GM19238 (cell line): ENCODE data around the gene FANCD2OS.
A peak's percentile ranks its signal among the peaks of the same experiment; 100 is the strongest.
"Not testable (repeated sequence)": the region's sequence is repeated elsewhere in the genome, so short reads cannot be mapped to it uniquely, and the experiment has no call there.

ENCODE experiments used
- DNase-seq: peaks from one replicate; pipeline ENCODE4 v3.0.0; 2011; ENCODE audit warnings: low spot score; ENCODE audit not compliant: insufficient read length

The FANCD2OS gene, protein sequence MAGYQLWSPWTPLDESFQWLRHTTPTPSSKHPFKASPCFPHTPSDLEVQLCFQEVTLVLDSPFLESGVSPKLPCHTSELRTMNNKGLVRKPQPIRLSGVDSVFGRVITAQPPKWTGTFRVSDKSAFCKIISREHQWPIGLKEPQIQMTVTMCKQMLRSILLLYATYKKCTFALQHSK

DNA sequence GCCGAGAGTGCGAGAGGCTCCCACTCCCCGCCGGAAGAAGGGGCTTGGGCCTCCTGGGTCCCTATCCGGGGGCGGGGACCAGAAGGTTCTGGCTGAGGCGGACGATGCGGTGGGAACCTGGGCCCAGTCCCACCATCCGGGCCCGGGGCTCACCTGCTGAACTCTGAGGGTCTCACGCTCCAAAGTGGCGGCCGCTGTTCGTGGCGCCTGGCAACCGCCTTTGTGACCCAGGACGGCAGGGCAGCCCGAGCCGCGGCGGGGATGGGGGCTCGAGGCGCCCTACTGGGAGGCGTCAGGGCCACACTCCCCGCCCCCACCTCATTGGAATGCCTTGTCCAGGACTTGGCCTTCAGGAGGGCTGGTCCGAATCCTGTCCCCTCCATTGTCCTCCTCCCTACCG is at the start of gene FANCD2OS:
Gene FANCD2OS, minus strand, starts transcription at position 165 of the 400 bp plus-strand sequence. CDS start 3,481 bp downstream, outside the sequence.
- no peak for DNase-seq

DNA sequence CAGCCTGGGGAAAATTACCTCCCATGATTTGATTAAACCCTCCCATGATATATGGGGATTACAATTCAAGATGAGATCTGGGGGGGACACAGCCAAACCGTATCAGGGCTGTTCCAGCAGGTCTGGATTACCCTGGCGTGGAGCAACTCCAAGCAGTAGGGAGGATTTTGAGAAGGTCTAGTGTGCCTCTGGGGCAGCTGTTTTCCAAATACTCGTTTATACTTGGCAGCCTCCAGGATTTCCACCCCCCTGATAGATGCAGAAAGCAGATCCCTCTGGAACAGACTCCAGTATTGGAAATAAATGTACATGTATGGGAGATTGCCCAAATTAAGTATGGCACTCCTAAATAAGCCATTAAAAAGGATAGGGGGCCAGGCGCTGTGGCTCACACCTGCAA is 49.0 kb upstream of the FANCD2OS start:
- DNase-seq: no peak

DNA sequence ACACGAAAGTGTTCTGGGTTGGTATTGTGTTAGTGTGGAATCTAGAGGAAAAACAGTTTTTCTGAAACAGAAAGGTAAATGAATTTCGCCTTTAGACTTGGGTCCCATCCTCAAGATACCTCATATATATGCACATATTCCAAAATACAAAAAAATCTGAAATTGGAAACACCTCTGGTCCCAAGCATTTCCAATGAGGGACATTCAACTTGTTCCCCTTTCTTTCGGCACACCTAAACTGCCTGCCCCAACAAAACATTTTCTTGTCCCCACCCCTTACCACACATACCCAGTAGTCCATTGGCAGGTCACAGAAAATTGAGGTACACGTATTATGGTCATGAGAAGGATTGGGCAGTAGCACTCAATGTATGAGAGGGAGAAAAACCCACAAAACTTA is 47.6 kb upstream of the FANCD2OS start:
- DNase-seq: no peak

DNA sequence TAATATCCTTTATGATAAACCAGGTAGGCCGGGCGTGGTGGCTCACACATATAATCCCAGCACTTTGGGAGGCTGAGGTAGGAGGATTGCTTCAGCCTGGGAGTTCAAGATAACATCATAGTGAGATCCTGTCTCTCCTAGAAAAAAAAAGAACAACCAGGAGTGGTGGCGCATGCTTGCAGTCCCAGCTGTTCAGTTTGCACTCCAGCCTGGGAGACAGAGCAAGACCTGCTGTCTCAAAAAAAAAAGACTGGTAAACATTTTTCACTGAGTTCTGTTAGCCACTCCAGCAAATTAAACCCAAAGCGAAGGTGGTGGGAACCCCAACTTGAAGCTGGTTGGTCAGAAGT is 47.0 kb upstream of the FANCD2OS start:
- DNase-seq: no peak

DNA sequence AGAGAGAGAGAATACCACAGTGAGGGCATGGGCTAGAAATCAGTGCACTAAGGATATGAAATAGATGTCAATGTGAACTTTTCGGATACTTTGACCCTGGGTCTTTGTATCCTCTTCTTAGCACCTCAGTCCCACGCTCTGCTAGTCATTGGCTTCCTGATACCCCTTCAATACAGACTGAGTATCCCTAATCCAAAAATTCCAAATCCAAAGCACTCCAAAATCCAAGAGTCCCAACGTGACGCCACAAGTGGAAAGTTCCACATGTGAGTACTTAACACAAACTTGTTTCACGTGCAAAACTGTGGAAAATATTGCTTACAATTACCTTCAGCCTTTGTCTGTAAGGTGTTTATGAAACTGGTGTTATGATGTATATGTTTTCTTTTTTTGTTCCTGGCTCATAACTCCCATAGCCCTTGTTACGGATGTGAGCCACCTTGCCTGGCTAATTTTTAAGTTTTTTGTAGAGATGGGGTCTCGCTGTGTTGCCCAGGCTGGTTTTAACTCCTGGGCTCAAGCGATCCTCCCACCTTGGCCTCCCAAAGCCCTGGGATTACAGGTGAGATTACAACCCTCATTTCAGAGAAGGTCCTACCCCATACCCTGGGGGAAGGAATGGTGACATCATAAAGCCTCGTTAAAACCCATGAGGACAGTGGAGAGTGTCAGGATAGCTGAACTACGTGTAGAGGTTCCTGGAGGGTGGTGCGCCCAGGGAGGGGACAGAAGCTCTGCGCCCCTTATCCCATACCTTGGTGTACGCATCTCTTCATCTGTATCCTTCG is 46.5 kb upstream of the FANCD2OS start:
- DNase-seq: no peak

DNA sequence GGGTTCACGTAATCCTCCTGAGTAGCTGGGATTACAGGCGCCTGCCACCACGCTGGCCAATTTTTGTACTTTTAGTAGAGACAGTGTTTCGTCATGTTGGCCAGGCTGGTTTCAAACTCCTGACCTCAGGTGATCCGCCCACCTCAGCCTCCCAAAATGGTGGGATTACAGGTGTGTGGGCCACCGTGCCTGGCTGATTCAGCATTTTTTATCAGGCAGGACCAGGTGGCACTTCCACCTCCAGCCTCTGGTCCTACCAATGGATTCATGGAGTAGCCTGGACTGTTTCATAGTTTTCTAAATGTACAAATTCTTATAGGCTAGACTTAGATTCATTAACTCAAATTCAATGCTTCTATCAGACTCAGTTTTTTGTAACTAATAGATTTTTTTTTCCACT is 42.9 kb upstream of the FANCD2OS start:
- no peak for DNase-seq

DNA sequence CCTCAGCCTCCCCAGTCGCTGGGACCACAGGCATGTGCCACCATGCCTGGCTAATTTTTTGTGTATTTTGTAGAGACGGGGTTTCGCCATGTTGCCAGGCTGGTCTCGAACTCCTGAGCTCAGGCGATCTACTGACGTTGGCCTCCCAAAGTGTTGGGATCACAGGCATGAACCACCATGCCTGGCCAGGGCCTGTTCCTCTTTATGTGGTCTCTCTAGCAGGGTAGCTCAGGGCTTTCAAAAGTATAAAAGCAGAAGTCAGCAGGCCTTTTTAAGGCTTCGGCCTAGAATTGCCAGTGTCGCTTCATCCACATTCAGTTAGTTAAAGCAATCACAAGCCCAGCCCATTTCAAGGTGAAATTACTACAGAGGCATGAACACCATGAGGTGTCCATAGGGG is 41.2 kb upstream of the FANCD2OS start:
- DNase-seq: no peak

DNA sequence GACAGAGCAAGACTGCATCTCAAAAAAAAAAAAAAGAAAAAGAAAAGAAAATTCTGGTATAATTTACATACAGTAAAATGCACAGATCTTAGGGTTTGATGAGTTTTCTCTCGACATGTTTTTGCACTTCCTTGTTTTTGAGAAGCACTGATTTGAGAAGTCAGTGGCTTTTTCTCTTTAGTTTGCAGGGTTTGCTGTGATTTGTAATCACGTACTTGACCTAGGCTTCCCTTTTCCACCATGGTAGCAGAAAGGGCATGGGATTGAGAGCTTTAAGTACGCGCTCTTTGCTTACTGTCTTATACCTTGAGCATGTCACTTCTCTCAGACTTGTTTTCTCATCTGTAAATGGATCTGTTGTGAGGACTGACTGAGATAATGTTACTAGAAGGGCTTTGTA is 37.6 kb upstream of the FANCD2OS start:
- no peak for DNase-seq

DNA sequence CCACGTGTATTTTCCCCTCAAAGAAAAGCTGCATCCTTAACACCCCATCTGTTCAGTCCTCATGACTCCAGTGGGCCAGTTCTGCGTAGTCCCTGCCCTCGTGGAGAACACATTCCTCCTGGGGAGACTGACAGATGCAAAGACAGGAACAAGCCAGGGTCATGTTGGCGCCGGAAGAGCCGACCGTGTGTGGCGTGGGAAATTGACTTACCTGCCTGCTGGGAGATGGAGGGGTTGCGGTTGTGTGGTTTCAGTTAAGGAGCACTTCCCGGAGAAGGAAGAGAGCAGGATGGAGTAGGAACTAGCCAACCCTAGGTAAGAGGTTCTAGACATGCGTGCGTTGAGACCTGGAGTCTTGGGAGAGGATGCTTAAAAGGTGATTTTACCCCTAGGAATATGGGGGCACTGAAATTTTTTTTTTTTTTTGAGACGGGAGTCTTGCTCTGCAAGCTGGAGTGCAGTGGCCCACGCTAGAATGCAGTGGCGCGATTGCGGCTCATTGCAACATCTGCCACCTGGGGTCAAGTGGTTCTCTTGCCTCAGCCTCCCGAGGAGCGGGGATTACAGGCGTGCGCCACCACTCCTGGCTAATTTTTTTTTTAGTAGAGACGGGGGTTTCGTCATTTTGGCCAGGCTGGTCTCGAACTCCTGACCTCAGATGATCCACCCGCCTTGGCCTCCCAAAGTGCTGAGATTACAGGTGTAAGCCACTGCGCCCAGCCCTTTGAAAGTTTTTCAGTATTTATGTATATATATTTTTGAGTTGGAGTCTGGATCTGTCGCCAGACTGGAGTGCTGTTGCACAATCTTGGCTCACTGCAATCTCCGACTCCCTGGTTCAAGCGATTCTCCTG is 34.9 kb upstream of the FANCD2OS start:
- no peak for DNase-seq

DNA sequence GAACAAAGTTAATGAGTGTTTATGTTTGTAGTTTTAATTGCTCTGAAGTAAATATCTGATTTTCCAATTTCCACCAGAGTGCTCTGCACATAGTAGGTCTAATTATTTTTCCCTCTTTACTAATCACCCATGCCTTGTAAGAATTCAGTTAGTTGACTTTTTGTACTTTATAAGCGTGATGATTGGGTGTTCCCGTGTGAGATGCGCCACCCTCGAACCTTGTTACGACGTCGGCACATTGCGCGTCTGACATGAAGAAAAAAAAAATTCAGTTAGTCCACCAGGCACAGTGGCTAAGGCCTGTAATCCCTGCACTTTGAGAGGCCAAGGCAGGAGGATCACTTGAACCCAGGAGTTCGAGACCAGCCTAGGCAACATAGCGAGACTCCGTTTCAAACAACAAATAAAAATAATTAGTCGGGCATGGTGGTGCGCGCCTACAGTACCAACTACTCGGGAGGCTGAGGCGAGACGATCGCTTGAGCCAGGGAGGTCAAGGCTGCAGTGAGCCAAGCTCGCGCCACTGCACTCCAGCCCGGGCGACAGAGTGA is 33.0 kb upstream of the FANCD2OS start:
- no peak for DNase-seq

DNA sequence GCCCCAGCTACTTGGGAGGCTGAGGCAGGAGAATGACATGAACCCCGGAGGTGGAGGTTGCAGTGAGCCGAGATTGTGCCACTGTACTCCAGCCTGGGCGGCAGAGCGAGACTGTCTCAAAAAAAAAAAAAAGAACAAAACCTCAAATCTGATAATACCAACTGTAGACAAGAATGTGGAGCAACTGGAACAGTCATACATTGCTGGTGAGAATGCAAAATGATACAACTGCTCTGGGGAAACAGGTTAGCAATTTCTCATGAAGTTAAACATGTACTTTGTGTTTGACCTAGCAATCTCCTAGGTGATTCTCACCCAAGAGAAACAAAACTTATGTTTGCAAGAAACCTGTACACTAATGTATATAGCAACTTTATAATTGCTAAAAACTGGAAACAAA is 29.1 kb upstream of the FANCD2OS start:
- DNase-seq: no peak

DNA sequence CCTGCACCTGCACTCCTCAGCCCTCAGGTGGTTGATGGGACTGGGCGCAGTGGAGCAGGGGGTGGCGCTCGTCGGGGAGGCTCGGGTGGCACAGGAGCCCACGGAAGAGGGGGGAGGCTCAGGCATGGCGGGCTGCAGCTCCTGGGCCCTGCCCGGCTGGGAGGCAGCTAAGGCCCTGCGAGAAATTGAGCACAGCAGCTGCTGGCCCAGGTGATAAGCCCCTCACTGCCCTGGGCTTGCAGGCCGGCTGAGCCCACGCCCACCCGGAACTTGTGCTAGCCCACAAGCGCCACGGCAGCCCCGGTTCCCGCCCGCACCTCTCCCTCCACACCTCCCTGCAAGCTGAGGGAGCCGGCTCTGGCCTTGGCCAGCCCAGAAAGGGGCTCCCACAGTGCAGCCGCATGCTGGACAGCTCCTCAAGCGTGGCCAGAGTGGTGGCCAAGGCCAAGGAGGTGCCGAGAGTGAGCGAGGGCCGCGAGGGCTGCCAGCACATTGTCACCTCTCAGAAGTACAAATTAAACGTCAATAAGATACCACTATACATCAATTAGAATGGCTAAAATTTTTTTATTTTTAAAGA is 28.5 kb upstream of the FANCD2OS start:
- DNase-seq: no peak

DNA sequence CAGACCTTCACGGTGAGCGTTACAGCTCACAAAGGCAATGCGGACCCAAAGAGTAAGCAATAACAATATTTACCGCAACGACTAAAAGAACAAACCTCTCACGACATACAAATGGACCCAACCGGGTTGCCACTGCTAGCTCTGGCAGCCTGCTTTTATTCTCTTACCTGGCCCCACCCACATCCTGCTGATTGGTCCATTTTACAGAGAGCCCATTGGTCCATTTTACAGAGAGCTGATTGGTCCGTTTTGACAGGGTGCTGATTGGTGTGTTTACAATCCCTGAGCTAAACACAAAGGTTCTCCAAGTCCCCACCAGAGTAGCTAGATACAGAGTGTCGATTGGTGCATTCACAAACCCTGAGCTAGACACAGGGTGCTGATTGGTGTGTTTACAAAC is 27.8 kb upstream of the FANCD2OS start:
- not testable (repeated sequence) for DNase-seq

DNA sequence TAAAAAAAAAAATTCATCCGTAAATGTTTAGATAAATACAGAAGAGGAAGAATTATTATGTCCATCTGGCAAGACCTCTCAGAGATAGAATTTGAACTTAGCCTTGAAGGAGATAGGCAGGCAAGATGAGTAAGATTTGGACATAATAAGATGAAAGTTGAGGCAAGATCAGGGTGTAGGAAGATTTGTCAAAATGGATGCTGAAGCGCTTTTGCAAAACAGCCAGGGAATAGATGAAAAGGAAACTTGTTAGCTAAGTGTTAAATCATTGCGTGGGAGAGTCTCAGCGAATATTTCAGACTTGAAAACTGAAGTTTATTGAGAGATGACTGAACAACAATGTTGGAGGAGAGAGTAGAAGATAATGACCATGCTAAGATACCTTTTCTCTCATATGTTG is 14.7 kb upstream of the FANCD2OS start:
- DNase-seq: no peak

DNA sequence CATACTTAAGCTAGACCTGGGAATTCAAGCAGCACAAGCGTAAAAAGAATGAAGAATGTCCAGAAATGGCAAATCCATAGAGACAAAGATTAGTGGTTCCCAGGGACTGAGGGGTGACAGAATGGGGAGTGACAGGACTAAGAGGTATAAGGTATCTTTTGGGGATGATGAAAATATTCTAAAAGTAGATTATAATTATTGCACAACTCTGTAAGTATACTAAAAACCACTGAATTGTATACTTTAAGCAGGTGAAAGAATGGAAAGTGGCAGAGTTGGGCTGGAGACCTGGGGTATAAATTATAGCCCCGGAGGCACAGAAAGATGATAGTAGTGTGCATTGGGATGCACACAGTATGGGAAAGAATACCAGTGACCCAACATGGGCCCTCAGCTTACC is 13.0 kb upstream of the FANCD2OS start:
- DNase-seq: no peak

DNA sequence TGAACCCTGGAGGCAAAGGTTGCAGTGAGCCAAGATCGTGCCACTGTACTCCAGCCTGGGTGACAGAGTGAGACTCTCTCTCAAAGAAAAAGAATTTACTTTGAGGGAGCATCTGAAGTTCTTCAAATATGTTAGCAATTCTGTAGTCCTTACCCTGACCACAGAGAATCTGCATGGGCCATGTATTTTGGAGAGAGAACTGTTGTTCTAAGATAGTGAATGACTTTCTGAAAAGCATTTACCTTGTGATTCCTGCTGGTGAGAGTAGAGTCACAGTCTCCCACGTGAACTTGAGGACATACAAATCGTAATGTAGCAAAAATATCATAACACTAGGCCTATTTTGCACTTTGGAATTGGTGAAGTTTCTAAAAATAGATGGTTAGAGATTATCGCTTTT is 11.3 kb upstream of the FANCD2OS start:
- DNase-seq: no peak

DNA sequence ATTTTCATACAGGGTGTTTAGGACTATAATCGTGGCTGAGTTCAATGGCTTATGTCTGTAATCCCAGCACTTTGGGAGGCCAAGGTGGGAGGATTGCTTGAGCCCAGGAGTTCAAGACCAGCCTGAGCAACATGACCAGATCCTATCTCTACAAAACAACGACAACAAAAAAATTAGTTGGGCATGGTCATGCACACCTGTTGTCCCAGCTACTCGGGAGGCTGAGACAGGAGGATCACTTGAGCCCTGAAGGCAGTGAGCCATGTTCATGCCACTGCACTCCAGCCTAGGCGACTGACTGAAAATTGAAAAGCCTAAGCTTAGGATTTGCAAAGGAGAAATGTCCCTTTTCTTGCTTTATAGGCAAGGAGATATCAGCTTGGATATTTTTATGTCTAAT is 8.9 kb upstream of the FANCD2OS start:
- no peak for DNase-seq

DNA sequence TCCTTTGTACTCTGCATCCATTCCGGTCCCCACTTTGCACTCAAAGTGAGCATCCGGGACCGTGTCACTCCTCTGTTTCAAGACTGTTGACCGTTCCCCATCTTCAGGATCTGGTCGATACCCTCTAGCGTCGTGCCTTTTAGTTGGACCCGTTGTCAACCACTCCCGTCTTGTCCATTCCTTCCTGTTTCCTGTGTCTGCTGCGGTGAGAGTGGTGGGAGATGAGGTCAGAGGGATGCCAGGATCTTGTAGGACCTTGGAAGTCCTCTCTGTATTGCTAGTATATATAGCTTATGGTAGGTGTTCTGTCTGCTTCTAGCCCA is 8.0 kb upstream of the FANCD2OS start:
- DNase-seq: no peak

DNA sequence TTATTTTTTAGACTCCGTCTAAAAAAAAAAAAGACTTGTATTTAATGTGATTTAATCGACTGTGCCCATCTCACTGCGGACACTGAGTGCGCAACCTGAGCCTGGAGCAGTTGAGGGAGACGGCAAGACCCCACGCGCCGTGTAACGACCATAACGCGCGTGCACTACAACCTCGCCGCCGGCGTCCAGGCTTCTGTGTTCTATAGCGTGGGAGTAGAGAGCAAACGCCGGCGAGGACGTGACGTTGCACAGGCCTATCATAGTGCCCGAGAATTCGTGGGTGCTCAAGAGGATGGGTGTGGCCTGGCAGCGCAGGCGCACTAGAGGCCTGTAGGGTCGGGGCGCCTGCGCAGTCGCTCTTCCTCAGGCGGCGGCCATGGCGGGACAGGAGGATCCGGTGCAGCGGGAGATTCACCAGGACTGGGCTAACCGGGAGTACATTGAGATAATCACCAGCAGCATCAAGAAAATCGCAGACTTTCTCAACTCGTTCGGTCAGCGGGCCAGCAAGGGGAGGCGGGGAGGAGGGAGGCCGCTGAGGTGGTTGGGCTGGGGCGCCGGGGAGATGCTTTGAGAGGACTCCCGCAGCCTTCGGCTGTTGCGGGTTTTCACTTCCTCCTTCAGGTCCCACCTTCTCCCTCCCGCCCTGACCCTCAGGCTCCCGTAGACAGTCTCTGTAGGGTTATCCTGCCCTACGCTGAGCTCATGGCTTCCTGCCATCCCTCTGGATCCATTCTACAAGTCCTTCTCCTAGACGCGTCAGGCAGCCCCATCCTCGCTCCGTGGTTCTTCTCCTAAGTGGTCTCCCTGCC is 7.5 kb upstream of the FANCD2OS start, which contains the start of gene BRK1:
Gene BRK1, plus strand, starts transcription at position 350 of the 812 bp plus-strand sequence. Its CDS starts 27 bp downstream, at position 377.
- peak; percentile 98 for DNase-seq

DNA sequence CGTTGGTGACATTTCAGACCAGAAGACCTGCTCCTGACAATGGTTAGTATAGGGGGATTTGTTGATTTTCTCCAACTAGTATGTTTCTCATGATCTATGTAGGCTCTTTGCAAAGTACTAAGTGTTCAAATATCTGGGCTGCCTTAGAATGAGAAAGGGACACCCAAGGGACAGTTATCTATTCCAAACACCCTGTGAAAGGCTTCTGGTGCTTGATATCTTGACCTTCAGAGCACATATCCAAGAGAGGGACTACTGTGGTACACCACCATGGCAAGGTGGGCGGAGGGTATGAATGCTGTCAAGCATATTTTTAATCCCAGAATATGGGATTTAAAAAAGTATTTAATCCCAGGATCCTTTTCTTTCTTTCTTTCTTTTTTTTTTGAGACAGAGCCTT is 1.1 kb downstream of the FANCD2OS start:
- no peak for DNase-seq

DNA sequence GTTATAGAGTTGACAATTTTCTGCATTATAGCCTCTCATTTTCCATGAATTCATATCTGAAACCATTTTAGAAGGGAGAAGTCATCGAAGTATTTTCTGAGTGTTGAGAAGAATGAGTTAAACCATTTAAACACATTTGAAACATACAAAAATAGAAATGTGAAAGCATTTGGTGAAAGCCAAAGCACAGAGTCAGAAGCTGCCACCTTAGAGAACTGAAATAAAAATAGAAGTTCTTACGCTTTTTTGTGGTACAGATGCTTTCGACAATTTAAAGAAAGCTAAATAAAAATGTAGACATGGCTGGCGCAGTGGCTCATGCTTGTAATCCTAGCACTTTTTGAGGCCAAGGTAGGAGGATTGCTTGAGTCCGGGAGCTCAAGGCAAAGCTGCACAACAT is 9.0 kb downstream of the FANCD2OS start:
- no peak for DNase-seq
